ENCODE measurements around the gene FBXW11. TPM values are rescaled to one million over a fixed set of nuclear protein-coding genes. Genes with fewer than 3 reads are reported as not detected.

Gene FBXW11
- total and polyA plus RNA-seq, 12 donors = 6.8 to 89.0 (median 60.3) TPM

DNA sequence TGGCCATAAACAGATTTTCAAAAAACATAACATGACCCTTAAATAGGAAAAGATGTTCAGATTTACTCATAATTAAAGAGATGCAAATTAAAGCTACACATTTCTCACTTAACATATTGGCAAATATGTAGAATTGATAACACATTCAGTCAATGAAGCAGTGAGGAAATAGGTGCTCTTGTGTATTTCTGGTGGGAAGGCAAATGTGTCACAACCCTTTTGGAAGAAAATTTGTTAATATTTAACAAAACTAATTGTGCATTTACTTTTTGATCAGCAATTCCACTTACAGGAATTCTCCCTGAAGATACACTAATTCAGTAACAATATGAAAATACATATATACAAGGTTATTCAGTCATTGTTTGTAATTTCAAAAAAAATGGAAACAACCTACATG lies 68.1 kb downstream of the FBXW11 start:
- H3K36me3 ChIP-seq (replicated peaks in 1 of 2) = no peaks in the 10 kb centered on the region
- no peak for DNase-seq
- no peak overlapping the region for H3K4me3 ChIP-seq
- H3K27me3 ChIP-seq = no peaks in the 10 kb centered on the region
- intact Hi-C loops (cut with DNase I) = no loop called here
- no peaks in the 10 kb centered on the region for H3K9me3 ChIP-seq (replicated peaks in 1 of 3)
- TF ChIP-seq, protein P1, sequence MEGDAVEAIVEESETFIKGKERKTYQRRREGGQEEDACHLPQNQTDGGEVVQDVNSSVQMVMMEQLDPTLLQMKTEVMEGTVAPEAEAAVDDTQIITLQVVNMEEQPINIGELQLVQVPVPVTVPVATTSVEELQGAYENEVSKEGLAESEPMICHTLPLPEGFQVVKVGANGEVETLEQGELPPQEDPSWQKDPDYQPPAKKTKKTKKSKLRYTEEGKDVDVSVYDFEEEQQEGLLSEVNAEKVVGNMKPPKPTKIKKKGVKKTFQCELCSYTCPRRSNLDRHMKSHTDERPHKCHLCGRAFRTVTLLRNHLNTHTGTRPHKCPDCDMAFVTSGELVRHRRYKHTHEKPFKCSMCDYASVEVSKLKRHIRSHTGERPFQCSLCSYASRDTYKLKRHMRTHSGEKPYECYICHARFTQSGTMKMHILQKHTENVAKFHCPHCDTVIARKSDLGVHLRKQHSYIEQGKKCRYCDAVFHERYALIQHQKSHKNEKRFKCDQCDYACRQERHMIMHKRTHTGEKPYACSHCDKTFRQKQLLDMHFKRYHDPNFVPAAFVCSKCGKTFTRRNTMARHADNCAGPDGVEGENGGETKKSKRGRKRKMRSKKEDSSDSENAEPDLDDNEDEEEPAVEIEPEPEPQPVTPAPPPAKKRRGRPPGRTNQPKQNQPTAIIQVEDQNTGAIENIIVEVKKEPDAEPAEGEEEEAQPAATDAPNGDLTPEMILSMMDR (IDR thresholded peaks at IDR 0.05) = no peak
- no peak for TF ChIP-seq POLR2A (IDR thresholded peaks at IDR 0.05)
- peaks cover 14 to 21% of the 10 kb centered on the region in 2 donors for H3K4me1 ChIP-seq (replicated peaks in 1 of 2)
- no peak overlapping the region for H3K27ac ChIP-seq

DNA sequence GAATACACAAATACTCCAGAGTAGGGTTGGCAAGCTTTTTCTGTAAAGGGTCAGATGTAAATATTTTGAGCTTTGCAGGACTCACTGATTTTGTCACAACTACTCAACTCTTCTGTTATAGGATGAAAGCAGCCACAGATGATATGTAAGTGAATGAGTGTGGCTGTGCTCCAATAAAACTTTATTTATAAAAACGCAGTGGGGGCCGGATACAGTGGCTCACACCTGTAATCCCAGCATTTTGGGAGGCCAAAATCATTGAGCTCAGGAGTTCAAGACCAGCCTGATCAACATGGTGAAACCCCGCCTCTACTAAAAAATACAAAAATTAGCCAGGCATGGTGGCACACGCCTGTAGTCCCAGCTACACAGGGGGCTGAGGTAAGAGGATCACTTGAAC lies 69.1 kb downstream of the FBXW11 start:
- no peak for DNase-seq
- TF ChIP-seq POLR2A (IDR thresholded peaks at IDR 0.05) = no peak
- TF ChIP-seq, protein P1 (IDR thresholded peaks at IDR 0.05) = no peak
- Histone ChIP-seq H3K27ac (no peak overlapping the region), H3K27me3 (no peaks in the 10 kb centered on the region), H3K4me1 (replicated peaks in 1 of 2) (peaks cover 10 to 14% of the 10 kb centered on the region in 2 donors), H3K9me3 (replicated peaks in 1 of 3) (no peaks in the 10 kb centered on the region), H3K36me3 (replicated peaks in 1 of 2) (no peaks in the 10 kb centered on the region), H3K4me3 (no peak overlapping the region)
- intact Hi-C loops (cut with DNase I) = no loop called here
- 91 to 99% (median 96%) methylated on average over 4 of the region's 4 CpGs for WGBS, 4 donors

DNA sequence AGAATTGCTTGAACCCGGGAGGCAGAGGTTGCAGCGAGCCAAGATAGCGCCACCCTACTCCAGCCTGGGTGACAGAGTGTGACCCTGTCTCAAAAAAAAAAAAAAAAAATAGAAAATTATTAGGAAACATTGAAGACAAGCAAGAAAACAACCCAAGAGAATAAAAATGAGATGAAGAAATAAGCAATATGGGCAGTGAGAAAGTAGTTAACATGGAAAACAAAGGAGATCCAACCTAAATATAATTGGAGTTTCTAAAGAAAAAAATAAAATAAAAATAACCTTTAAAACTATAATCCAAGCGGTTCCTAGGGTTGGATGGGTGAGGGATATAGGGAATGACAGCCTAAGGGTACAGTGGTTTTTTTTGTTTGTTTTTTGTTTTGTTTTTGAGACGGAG lies 71.9 kb downstream of the FBXW11 start:
- H3K4me3 ChIP-seq = no peak overlapping the region
- intact Hi-C loops (cut with DNase I) = no loop called here

DNA sequence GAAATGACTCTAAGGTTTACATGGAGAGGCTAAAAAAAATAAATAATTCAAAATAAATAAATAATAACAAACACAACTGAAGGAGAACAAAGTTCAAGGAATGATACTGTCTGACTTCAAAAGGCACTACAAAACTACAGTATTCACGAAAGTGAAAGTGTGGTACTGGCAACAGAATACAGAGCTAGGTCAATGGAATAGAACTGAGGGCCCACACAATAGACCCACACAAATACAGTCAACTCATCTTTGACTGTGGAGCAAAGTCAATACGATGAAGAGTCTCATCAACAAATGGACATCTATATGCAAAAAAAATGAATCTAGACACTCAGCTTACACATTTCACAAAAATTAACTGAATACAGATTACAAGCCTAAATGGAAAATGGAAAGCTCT lies 75.3 kb downstream of the FBXW11 start:
- 87 to 94% (median 90%) methylated on average over 2 of the region's 2 CpGs for WGBS, 4 donors
- intact Hi-C loops (cut with DNase I) = no loop called here
- Histone ChIP-seq H3K4me1 (replicated peaks in 1 of 2) (no peaks in the 10 kb centered on the region), H3K9me3 (replicated peaks in 1 of 3) (peaks cover 0 to 3% (median 0%) of the 10 kb centered on the region in 3 donors), H3K27ac (no peak overlapping the region), H3K36me3 (replicated peaks in 1 of 2) (no peaks in the 10 kb centered on the region), H3K27me3 (no peaks in the 10 kb centered on the region), H3K4me3 (no peak overlapping the region)
- TF ChIP-seq, protein P1 (IDR thresholded peaks at IDR 0.05) = no peak
- no peak for TF ChIP-seq POLR2A (IDR thresholded peaks at IDR 0.05)
- no peak for DNase-seq

More for the DNA sequence above, 71.9 kb downstream of the FBXW11 start:
- H3K4me1 ChIP-seq (replicated peaks in 1 of 2) = no peaks in the 10 kb centered on the region
- 93 to 99% (median 97%) methylated on average over 5 of the region's 5 CpGs for WGBS, 4 donors
- TF ChIP-seq POLR2A (IDR thresholded peaks at IDR 0.05) = no peak
- TF ChIP-seq, protein P1 (IDR thresholded peaks at IDR 0.05) = no peak
- H3K27ac ChIP-seq = no peak overlapping the region
- H3K27me3 ChIP-seq = no peaks in the 10 kb centered on the region
- peaks cover 0 to 3% (median 0%) of the 10 kb centered on the region in 3 donors for H3K9me3 ChIP-seq (replicated peaks in 1 of 3)
- DNase-seq = no peak
- no peaks in the 10 kb centered on the region for H3K36me3 ChIP-seq (replicated peaks in 1 of 2)

All from adrenal gland (tissue), 12 donors.